ENCODE data around the gene MYO1D.
"Not testable (repeated sequence)": the region's sequence is repeated elsewhere in the genome, so short reads cannot be mapped to it uniquely, and the experiment has no call there.

The MYO1D gene

GRCh38 chr17:32739722-32740121, 137.2 kb downstream of the MYO1D start:
- no peaks in the 10 kb centered on the region for H3K4me1 ChIP-seq (ENCODE audit: insufficient read depth, low read length)
- no peaks in the 10 kb centered on the region for H3K9me3 ChIP-seq (ENCODE audit: insufficient read depth, low read depth, low read length)
- H3K27me3 ChIP-seq (ENCODE audit: insufficient read depth, low read length), result no peaks in the 10 kb centered on the region
- H3K9ac ChIP-seq (ENCODE audit: low read depth, low read length), result no peak overlapping the region
- no peak overlapping the region for H3K27ac ChIP-seq (ENCODE audit: low read length)
- H3K4me3 ChIP-seq (ENCODE audit: low read length), result no peak overlapping the region
- no peaks in the 10 kb centered on the region for H3K36me3 ChIP-seq (ENCODE audit: insufficient read depth, low read depth, low read length)

- not testable (repeated sequence) for H3K4me1 ChIP-seq (ENCODE audit: insufficient read depth, low read length); H3K27me3 ChIP-seq (ENCODE audit: insufficient read depth, low read length); H3K4me3 ChIP-seq (ENCODE audit: low read length); H3K27ac ChIP-seq (ENCODE audit: low read length); H3K9ac ChIP-seq (ENCODE audit: low read depth, low read length); H3K36me3 ChIP-seq (ENCODE audit: insufficient read depth, low read depth, low read length); H3K9me3 ChIP-seq (ENCODE audit: insufficient read depth, low read depth, low read length)
These were observed 137.8 kb downstream of the MYO1D start for GRCh38 chr17:32739151-32739550.

GRCh38 chr17:32733401-32733800, 143.5 kb downstream of the MYO1D start:
- H3K27ac ChIP-seq (ENCODE audit: low read length), result no peak overlapping the region
- H3K4me1 ChIP-seq (ENCODE audit: insufficient read depth, low read length), result no peaks in the 10 kb centered on the region
- no peaks in the 10 kb centered on the region for H3K27me3 ChIP-seq (ENCODE audit: insufficient read depth, low read length)
- H3K36me3 ChIP-seq (ENCODE audit: insufficient read depth, low read depth, low read length), result no peaks in the 10 kb centered on the region
- no peak overlapping the region for H3K9ac ChIP-seq (ENCODE audit: low read depth, low read length)
- H3K9me3 ChIP-seq (ENCODE audit: insufficient read depth, low read depth, low read length), result no peaks in the 10 kb centered on the region
- H3K4me3 ChIP-seq (ENCODE audit: low read length), result no peak overlapping the region

- Histone ChIP-seq H3K4me3 (ENCODE audit: low read length) (no peak overlapping the region), H3K27ac (ENCODE audit: low read length) (no peak overlapping the region), H3K9me3 (ENCODE audit: insufficient read depth, low read depth, low read length) (no peaks in the 10 kb centered on the region), H3K27me3 (ENCODE audit: insufficient read depth, low read length) (no peaks in the 10 kb centered on the region), H3K9ac (ENCODE audit: low read depth, low read length) (no peak overlapping the region), H3K36me3 (ENCODE audit: insufficient read depth, low read depth, low read length) (no peaks in the 10 kb centered on the region), H3K4me1 (ENCODE audit: insufficient read depth, low read length) (no peaks in the 10 kb centered on the region)
These were observed 144.0 kb downstream of the MYO1D start for GRCh38 chr17:32732900-32733299.

GRCh38 chr17:32732296-32732642, 144.7 kb downstream of the MYO1D start:
- Histone ChIP-seq H3K27ac (ENCODE audit: low read length) (no peak overlapping the region), H3K4me1 (ENCODE audit: insufficient read depth, low read length) (no peaks in the 10 kb centered on the region), H3K27me3 (ENCODE audit: insufficient read depth, low read length) (no peaks in the 10 kb centered on the region), H3K36me3 (ENCODE audit: insufficient read depth, low read depth, low read length) (no peaks in the 10 kb centered on the region), H3K4me3 (ENCODE audit: low read length) (no peak overlapping the region), H3K9ac (ENCODE audit: low read depth, low read length) (no peak overlapping the region), H3K9me3 (ENCODE audit: insufficient read depth, low read depth, low read length) (no peaks in the 10 kb centered on the region)

- no peaks in the 10 kb centered on the region for H3K36me3 ChIP-seq (ENCODE audit: insufficient read depth, low read depth, low read length)
- no peak overlapping the region for H3K9ac ChIP-seq (ENCODE audit: low read depth, low read length)
- no peak overlapping the region for H3K4me3 ChIP-seq (ENCODE audit: low read length)
- no peaks in the 10 kb centered on the region for H3K9me3 ChIP-seq (ENCODE audit: insufficient read depth, low read depth, low read length)
- H3K27me3 ChIP-seq (ENCODE audit: insufficient read depth, low read length), result no peaks in the 10 kb centered on the region
- no peaks in the 10 kb centered on the region for H3K4me1 ChIP-seq (ENCODE audit: insufficient read depth, low read length)
- H3K27ac ChIP-seq (ENCODE audit: low read length), result no peak overlapping the region
These were observed 145.2 kb downstream of the MYO1D start for GRCh38 chr17:32731556-32732295.

GRCh38 chr17:32727681-32728080, 149.2 kb downstream of the MYO1D start:
- Histone ChIP-seq H3K4me3 (ENCODE audit: low read length) (no peak overlapping the region), H3K27me3 (ENCODE audit: insufficient read depth, low read length) (no peaks in the 10 kb centered on the region), H3K9me3 (ENCODE audit: insufficient read depth, low read depth, low read length) (peaks cover 6% of the 10 kb centered on the region), H3K27ac (ENCODE audit: low read length) (no peak overlapping the region), H3K9ac (ENCODE audit: low read depth, low read length) (no peak overlapping the region), H3K36me3 (ENCODE audit: insufficient read depth, low read depth, low read length) (no peaks in the 10 kb centered on the region), H3K4me1 (ENCODE audit: insufficient read depth, low read length) (no peaks in the 10 kb centered on the region)

GRCh38 chr17:32725697-32726096, 151.2 kb downstream of the MYO1D start:
- Histone ChIP-seq H3K36me3 (ENCODE audit: insufficient read depth, low read depth, low read length) (peaks cover 3% of the 10 kb centered on the region; the same call in 1 of the 2 replicates), H3K27me3 (ENCODE audit: insufficient read depth, low read length) (no peaks in the 10 kb centered on the region), H3K27ac (ENCODE audit: low read length) (no peak overlapping the region), H3K9ac (ENCODE audit: low read depth, low read length) (no peak overlapping the region), H3K4me3 (ENCODE audit: low read length) (no peak overlapping the region), H3K4me1 (ENCODE audit: insufficient read depth, low read length) (no peaks in the 10 kb centered on the region), H3K9me3 (ENCODE audit: insufficient read depth, low read depth, low read length) (peaks cover 6% of the 10 kb centered on the region)

GRCh38 chr17:32723310-32723955, 153.5 kb downstream of the MYO1D start:
- H3K4me3 ChIP-seq (ENCODE audit: low read length), result no peak overlapping the region
- no peaks in the 10 kb centered on the region for H3K4me1 ChIP-seq (ENCODE audit: insufficient read depth, low read length)
- H3K9me3 ChIP-seq (ENCODE audit: insufficient read depth, low read depth, low read length), result peaks cover 6% of the 10 kb centered on the region
- no peak overlapping the region for H3K27ac ChIP-seq (ENCODE audit: low read length)
- no peak overlapping the region for H3K9ac ChIP-seq (ENCODE audit: low read depth, low read length)
- H3K36me3 ChIP-seq (ENCODE audit: insufficient read depth, low read depth, low read length), result peaks cover 9% of the 10 kb centered on the region
- H3K27me3 ChIP-seq (ENCODE audit: insufficient read depth, low read length), result no peaks in the 10 kb centered on the region

GRCh38 chr17:32722733-32723132, 154.2 kb downstream of the MYO1D start:
- H3K9me3 ChIP-seq (ENCODE audit: insufficient read depth, low read depth, low read length), result peaks cover 6% of the 10 kb centered on the region
- no peak overlapping the region for H3K4me3 ChIP-seq (ENCODE audit: low read length)
- H3K27ac ChIP-seq (ENCODE audit: low read length), result no peak overlapping the region
- H3K27me3 ChIP-seq (ENCODE audit: insufficient read depth, low read length), result no peaks in the 10 kb centered on the region
- peaks cover 9% of the 10 kb centered on the region for H3K36me3 ChIP-seq (ENCODE audit: insufficient read depth, low read depth, low read length)
- H3K4me1 ChIP-seq (ENCODE audit: insufficient read depth, low read length), result no peaks in the 10 kb centered on the region
- no peak overlapping the region for H3K9ac ChIP-seq (ENCODE audit: low read depth, low read length)

- Histone ChIP-seq H3K27ac (ENCODE audit: low read length) (no peak overlapping the region), H3K4me3 (ENCODE audit: low read length) (no peak overlapping the region), H3K4me1 (ENCODE audit: insufficient read depth, low read length) (no peaks in the 10 kb centered on the region), H3K36me3 (ENCODE audit: insufficient read depth, low read depth, low read length) (peaks cover 9% of the 10 kb centered on the region), H3K9ac (ENCODE audit: low read depth, low read length) (no peak overlapping the region), H3K27me3 (ENCODE audit: insufficient read depth, low read length) (no peaks in the 10 kb centered on the region), H3K9me3 (ENCODE audit: insufficient read depth, low read depth, low read length) (peaks cover 3% of the 10 kb centered on the region)
These were observed 156.3 kb downstream of the MYO1D start for GRCh38 chr17:32720671-32721070.

- no peak overlapping the region for H3K4me3 ChIP-seq (ENCODE audit: low read length)
- H3K27ac ChIP-seq (ENCODE audit: low read length), result no peak overlapping the region
- H3K9ac ChIP-seq (ENCODE audit: low read depth, low read length), result no peak overlapping the region
- H3K9me3 ChIP-seq (ENCODE audit: insufficient read depth, low read depth, low read length), result no peaks in the 10 kb centered on the region
- H3K4me1 ChIP-seq (ENCODE audit: insufficient read depth, low read length), result no peaks in the 10 kb centered on the region
- H3K27me3 ChIP-seq (ENCODE audit: insufficient read depth, low read length), result no peaks in the 10 kb centered on the region
- H3K36me3 ChIP-seq (ENCODE audit: insufficient read depth, low read depth, low read length), result peaks cover 9% of the 10 kb centered on the region
These were observed 157.2 kb downstream of the MYO1D start for GRCh38 chr17:32719689-32720088.

All from iPS-20b (cell line).